SU-DHL-6 (cell line): Measurements from ENCODE around the gene GNA14.

Experiments used
- H2AFZ ChIP-seq: fragments of 200-600 bp; sonication (generic); 2 replicates; pipeline ENCODE4 v1.6.1; 2014; ENCODE audit warnings: low read depth, mild to moderate bottlenecking, moderate library complexity, mixed read lengths, antibody characterized with exemption, low read length; ENCODE audit not compliant: severe bottlenecking
- H3F3A ChIP-seq: fragments of 200-600 bp; shearing (Covaris generic); 2 replicates; pipeline ENCODE4 v1.6.0; 2016; ENCODE audit warnings: antibody characterized with exemption, mild to moderate bottlenecking; ENCODE audit not compliant: insufficient read depth
- H3K27ac ChIP-seq: fragments of 200-600 bp; sonication (generic); 2 replicates; pipeline ENCODE4 v1.5.1; 2016; ENCODE audit warnings: low read depth, mild to moderate bottlenecking, low read length, moderate library complexity, mixed read lengths
- H3K27me3 ChIP-seq: fragments of 200-600 bp; sonication (generic), shearing (Covaris generic); 2 replicates; pipeline ENCODE4 v1.6.0; 2014; ENCODE audit warnings: mild to moderate bottlenecking, low read length
- H3K36me3 ChIP-seq: fragments of 200-600 bp; sonication (generic); 2 replicates; pipeline ENCODE4 v1.6.1; 2014; ENCODE audit warnings: mild to moderate bottlenecking, low read length, mixed read lengths
- H3K4me2 ChIP-seq: fragments of 300-600, 200-600 bp; shearing (Covaris generic), sonication (generic); 2 replicates; pipeline ENCODE4 v1.6.0; 2014; ENCODE audit warnings: low read length, low read depth, mild to moderate bottlenecking; ENCODE audit not compliant: poor library complexity, severe bottlenecking
- H3K4me3 ChIP-seq: fragments of 200-600 bp; sonication (generic); 2 replicates; pipeline ENCODE4 v1.5.1; 2014; ENCODE audit warnings: antibody characterized with exemption, low read length, mild to moderate bottlenecking, mixed read lengths; ENCODE audit not compliant: insufficient read depth, poor library complexity, severe bottlenecking
- H3K79me2 ChIP-seq: fragments of 200-600 bp; sonication (generic); 2 replicates; pipeline ENCODE4 v1.6.1; 2014; ENCODE audit warnings: mild to moderate bottlenecking, low read length, moderate library complexity; ENCODE audit not compliant: insufficient read depth
- H3K9ac ChIP-seq: fragments of 200-600 bp; sonication (generic); 2 replicates; pipeline ENCODE4 v1.7.0; 2014; ENCODE audit warnings: mild to moderate bottlenecking, low read length
- H3K9me2 ChIP-seq: fragments of 200-600 bp; sonication (generic); replicated peaks from 2 replicates; pipeline ENCODE4 v1.6.1; 2014; ENCODE audit warnings: low read length; ENCODE audit not compliant: insufficient read depth
- H3K9me3 ChIP-seq: fragments of 200-600 bp; sonication (generic); 2 replicates; pipeline ENCODE4 v1.6.1; 2014; ENCODE audit warnings: low read length, mixed read lengths; ENCODE audit not compliant: insufficient read depth
- H4K20me1 ChIP-seq: fragments of 200-600 bp; sonication (generic); 2 replicates; pipeline ENCODE4 v1.6.1; 2014; ENCODE audit warnings: low read depth, mild to moderate bottlenecking, antibody characterized with exemption, low read length, moderate library complexity, mixed read lengths
- CTCF ChIP-seq: fragments of 200-600 bp; sonication (generic); IDR thresholded peaks from one replicate; pipeline ENCODE4 v1.5.1; 2017; ENCODE audit warnings: antibody characterized with exemption, mild to moderate bottlenecking, low read length, moderate library complexity; ENCODE audit not compliant: insufficient read depth, poor library complexity, severe bottlenecking
- EZH2phosphoT487 ChIP-seq: fragments of 200-600 bp; sonication (generic), shearing (Covaris generic); conservative IDR thresholded peaks from 2 replicates; pipeline ENCODE4 v1.6.1; 2018; ENCODE audit warnings: mild to moderate bottlenecking, antibody characterized with exemption, low read length, moderate library complexity, mixed read lengths

GNA14 gene

GRCh38 chr9:77677397-77677796 lies 29.3 kb upstream of the GNA14 start:
- Histone ChIP-seq H3K27ac (no peak overlapping the region), H3F3A (no peaks in the 10 kb centered on the region), H3K4me2 (no peak overlapping the region), H4K20me1 (no peaks in the 10 kb centered on the region), H3K4me3 (no peak overlapping the region), H3K9ac (no peak overlapping the region), H2AFZ (no peak overlapping the region), H3K79me2 (no peaks in the 10 kb centered on the region), H3K9me3 (no peaks in the 10 kb centered on the region), H3K36me3 (no peaks in the 10 kb centered on the region), H3K27me3 (no peaks in the 10 kb centered on the region), H3K9me2 (no peaks in the 10 kb centered on the region)
- TF ChIP-seq CTCF (no peak), EZH2phosphoT487 (no peak)

GRCh38 chr9:77673941-77674791 lies 26.0 kb upstream of the GNA14 start:
- Histone ChIP-seq H3K36me3 (no peaks in the 10 kb centered on the region), H3K9me3 (no peaks in the 10 kb centered on the region), H3K27me3 (no peaks in the 10 kb centered on the region), H2AFZ (no peak overlapping the region), H3K9me2 (no peaks in the 10 kb centered on the region), H3F3A (no peaks in the 10 kb centered on the region), H3K9ac (no peak overlapping the region), H3K4me3 (no peak overlapping the region), H3K27ac (no peak overlapping the region), H4K20me1 (no peaks in the 10 kb centered on the region), H3K79me2 (no peaks in the 10 kb centered on the region), H3K4me2 (no peak overlapping the region)
- TF ChIP-seq EZH2phosphoT487: no peak
- TF ChIP-seq CTCF: no peak

GRCh38 chr9:77672183-77672582 lies 24.1 kb upstream of the GNA14 start:
- Histone ChIP-seq H3F3A (no peaks in the 10 kb centered on the region), H3K79me2 (no peaks in the 10 kb centered on the region), H3K36me3 (no peaks in the 10 kb centered on the region), H3K4me3 (no peak overlapping the region), H2AFZ (no peak overlapping the region), H3K27me3 (no peaks in the 10 kb centered on the region), H4K20me1 (no peaks in the 10 kb centered on the region), H3K4me2 (no peak overlapping the region), H3K9ac (no peak overlapping the region), H3K9me3 (no peaks in the 10 kb centered on the region), H3K9me2 (no peaks in the 10 kb centered on the region), H3K27ac (no peak overlapping the region)
- TF ChIP-seq EZH2phosphoT487 (no peak), CTCF (no peak)
